ENCODE results near the gene ZNF708.

DNA sequence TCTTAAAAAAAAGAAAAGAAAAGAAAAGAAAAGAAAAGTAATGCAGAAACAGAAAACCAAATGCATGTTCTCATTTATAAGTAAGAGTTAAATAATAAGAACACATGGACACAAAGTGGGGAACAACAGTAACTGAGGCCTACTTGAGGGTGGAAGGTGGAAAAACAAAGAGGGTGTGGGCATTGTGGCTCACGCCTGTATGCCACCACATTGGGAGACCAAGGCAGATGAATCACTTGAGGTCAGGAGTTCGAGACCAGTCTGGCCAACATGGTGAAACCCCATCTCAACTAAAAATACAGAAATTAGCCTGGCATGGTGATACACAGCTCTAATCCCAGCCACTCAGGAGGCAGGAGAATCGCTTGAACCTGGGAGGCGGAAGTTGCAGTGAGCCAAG, 8.1 kb downstream of the ZNF708 start:
- TF ChIP-seq CTCF (IDR thresholded peaks at IDR 0.05) (no peak), EZH2 (IDR thresholded peaks at IDR 0.05; ENCODE audit: borderline replicate concordance, insufficient read depth, low read depth, low read length, poor library complexity, severe bottlenecking) (no peak)

All from B cell (primary cell).